OCI-LY3 (cell line): ENCODE measurements around the gene GRXCR2.

Source experiments
- CTCF ChIP-seq: fragments of 200-600, 300-600 bp; sonication (generic); IDR thresholded peaks from 2 replicates; pipeline ENCODE4 v1.5.1; 2014; ENCODE audit warnings: antibody characterized with exemption, low read length, low read depth
- EZH2phosphoT487 ChIP-seq: fragments of 200-600 bp; shearing (Covaris generic); IDR thresholded peaks from 2 replicates; pipeline ENCODE4 v1.6.1; 2018; ENCODE audit warnings: antibody characterized with exemption, mixed run types, low read depth

GRCh38 chr5:145834917-145835847 lies 37.6 kb downstream of the GRXCR2 start, which contains the start of gene PRELID2:
- no peak for TF ChIP-seq CTCF
- TF ChIP-seq EZH2phosphoT487 = no peak
